Left colon (tissue), 2 donors: ENCODE data around the gene IL31. TPM values are rescaled to one million over a fixed set of nuclear protein-coding genes. Genes with fewer than 3 reads are reported as not detected.

Experiments used
- ATAC-seq: fragments of 200-7000 bp; cut with Tn5 transposase; one replicate; pipeline ENCODE4 v1.9.1; 2020; ENCODE audit warnings: mild to moderate bottlenecking, moderate library complexity
- DNase-seq, 2 donors: peaks; one replicate each; pipeline ENCODE4 v3.0.0-alpha.2; 2020
- intact Hi-C, 2 donors: fragments of 100-400 bp; cut with DNase I in 1 of 2; cut with micrococcal nuclease in 1 of 2; formaldehyde crosslinking; loops; one replicate each; pipeline versions ENCODE4 v1.11.2 to v1.14.0; 2022; cut with DNase I, micrococcal nuclease
- total RNA-seq, 2 donors: library from RNA; stranded (reverse); fragmentation: NEBNext Ultra II Directional; extraction: Animal tissue kit (Norgen Biotek cat#: 25700); gene quantifications; one replicate each; pipeline ENCODE4 v1.2.1, GENCODE V29; 2021
- donor health status: DM: no; HTN: no; CAD: no.
- donor health status: DM: yes; HTN: yes; CAD: no.

IL31 gene
- total RNA-seq, 2 donors from 2014 or later, result not detected

GRCh38 chr12:122166422-122167349 is 7.3 kb downstream of the IL31 start:
- DNase-seq, result no peak
- intact Hi-C loops, result no loop called here
- ATAC-seq, result no peak

GRCh38 chr12:122162976-122163375 is 11.0 kb downstream of the IL31 start:
- intact Hi-C loops, result no loop called here
- no peak for DNase-seq
- no peak for ATAC-seq

GRCh38 chr12:122161682-122162081 is 12.3 kb downstream of the IL31 start:
- ATAC-seq, result no peak
- intact Hi-C loops, result no loop called here
- DNase-seq, result no peak

- ATAC-seq (no peak), DNase-seq (no peak)
- intact Hi-C loops, result no loop called here
These were observed 13.3 kb downstream of the IL31 start for GRCh38 chr12:122160761-122161160.

GRCh38 chr12:122159882-122160281 is 14.1 kb downstream of the IL31 start:
- intact Hi-C loops, result no loop called here
- DNase-seq (no peak), ATAC-seq (no peak)

GRCh38 chr12:122158700-122159285 is 15.2 kb downstream of the IL31 start:
- DNase-seq (no peak), ATAC-seq (no peak)
- intact Hi-C loops, result no loop called here

- ATAC-seq (no peak), DNase-seq (no peak)
- intact Hi-C loops, result no loop called here
These were observed 18.3 kb downstream of the IL31 start for GRCh38 chr12:122155705-122156104.

GRCh38 chr12:122152754-122153153 is 21.3 kb downstream of the IL31 start:
- intact Hi-C loops, result no loop called here
- ATAC-seq (no peak), DNase-seq (no peak)

GRCh38 chr12:122150127-122150681 is 23.8 kb downstream of the IL31 start:
- no peak for ATAC-seq
- DNase-seq, result no peak
- intact Hi-C loops, result no loop called here

GRCh38 chr12:122148657-122149056 is 25.4 kb downstream of the IL31 start:
- DNase-seq (no peak), ATAC-seq (peak; percentile 10)
- intact Hi-C loops, result no loop called here

- intact Hi-C loops, result no loop called here
These were observed 26.3 kb downstream of the IL31 start for GRCh38 chr12:122147514-122148290.

GRCh38 chr12:122145505-122146330 is 28.3 kb downstream of the IL31 start:
- DNase-seq (no peak), ATAC-seq (no peak)
- intact Hi-C loops, result no loop called here

More at GRCh38 chr12:122147514-122148290, 26.3 kb downstream of the IL31 start:
- peak; percentile 38 for ATAC-seq
- DNase-seq, result no peak

- intact Hi-C loops, result no loop called here
These were observed 29.1 kb downstream of the IL31 start for GRCh38 chr12:122144885-122145284.

GRCh38 chr12:122142857-122143256 is 31.2 kb downstream of the IL31 start:
- no peak for ATAC-seq
- DNase-seq, result no peak
- intact Hi-C loops, result no loop called here

More at GRCh38 chr12:122144885-122145284, 29.1 kb downstream of the IL31 start:
- no peak for ATAC-seq
- DNase-seq, result no peak

- intact Hi-C loops, result no loop called here
- ATAC-seq (no peak), DNase-seq (no peak)
These were observed 31.9 kb downstream of the IL31 start for GRCh38 chr12:122141911-122142725.

GRCh38 chr12:122140467-122141257 is 33.4 kb downstream of the IL31 start:
- DNase-seq (no peak), ATAC-seq (no peak)
- intact Hi-C loops, result no loop called here

- intact Hi-C loops, result loop anchor here in 1 of 2 donors (10.0 kb wide), 1 partner anchor 55 kb away; no protein-coding TSS in a partner anchor
- DNase-seq (no peak), ATAC-seq (peak; percentile 18)
These were observed 34.1 kb downstream of the IL31 start for GRCh38 chr12:122139941-122140340.
